IgD-negative memory B cell (primary cell): ENCODE data around the gene SLC15A1. TPM values are rescaled to one million over a fixed set of nuclear protein-coding genes. Genes with fewer than 3 reads are reported as not detected.

Experiments
- H3K27ac Mint-ChIP-seq, 3 donors: one replicate each; pipeline ENCODE4 v1.8.0; 2020 to 2022; ENCODE audit warnings: mild to moderate bottlenecking in 3 of 3, mixed read lengths in 3 of 3, moderate library complexity in 1 of 3
- H3K27me3 Mint-ChIP-seq: one replicate; pipeline ENCODE4 v1.8.0; 2021; ENCODE audit warnings: mixed read lengths
- H3K36me3 Mint-ChIP-seq: one replicate; pipeline ENCODE4 v1.8.0; 2020; ENCODE audit warnings: mild to moderate bottlenecking, mixed read lengths
- H3K4me1 Mint-ChIP-seq, 3 donors: one replicate each; pipeline ENCODE4 v1.8.0; 2020 to 2022; ENCODE audit warnings: mixed read lengths in 3 of 3, mild to moderate bottlenecking in 1 of 3
- H3K4me3 Mint-ChIP-seq, 4 donors: one replicate each; pipeline ENCODE4 v1.8.0; 2020 to 2022; ENCODE audit warnings: mild to moderate bottlenecking in 4 of 4, mixed read lengths in 4 of 4, moderate library complexity in 3 of 4
- H3K9me3 Mint-ChIP-seq, 3 donors: one replicate each; pipeline ENCODE4 v1.8.0; 2020 to 2021; ENCODE audit warnings: mixed read lengths in 3 of 3, mild to moderate bottlenecking in 1 of 3
- polyA plus RNA-seq: library from polyadenylated mRNA; unstranded; fragments of 300-500 nt; fragmentation: Illumina TruSeq; gene quantifications from one replicate; pipeline ENCODE4 v1.2.3, GENCODE V29; 2021

The SLC15A1 gene, protein sequence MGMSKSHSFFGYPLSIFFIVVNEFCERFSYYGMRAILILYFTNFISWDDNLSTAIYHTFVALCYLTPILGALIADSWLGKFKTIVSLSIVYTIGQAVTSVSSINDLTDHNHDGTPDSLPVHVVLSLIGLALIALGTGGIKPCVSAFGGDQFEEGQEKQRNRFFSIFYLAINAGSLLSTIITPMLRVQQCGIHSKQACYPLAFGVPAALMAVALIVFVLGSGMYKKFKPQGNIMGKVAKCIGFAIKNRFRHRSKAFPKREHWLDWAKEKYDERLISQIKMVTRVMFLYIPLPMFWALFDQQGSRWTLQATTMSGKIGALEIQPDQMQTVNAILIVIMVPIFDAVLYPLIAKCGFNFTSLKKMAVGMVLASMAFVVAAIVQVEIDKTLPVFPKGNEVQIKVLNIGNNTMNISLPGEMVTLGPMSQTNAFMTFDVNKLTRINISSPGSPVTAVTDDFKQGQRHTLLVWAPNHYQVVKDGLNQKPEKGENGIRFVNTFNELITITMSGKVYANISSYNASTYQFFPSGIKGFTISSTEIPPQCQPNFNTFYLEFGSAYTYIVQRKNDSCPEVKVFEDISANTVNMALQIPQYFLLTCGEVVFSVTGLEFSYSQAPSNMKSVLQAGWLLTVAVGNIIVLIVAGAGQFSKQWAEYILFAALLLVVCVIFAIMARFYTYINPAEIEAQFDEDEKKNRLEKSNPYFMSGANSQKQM
- polyA plus RNA-seq = not detected

DNA sequence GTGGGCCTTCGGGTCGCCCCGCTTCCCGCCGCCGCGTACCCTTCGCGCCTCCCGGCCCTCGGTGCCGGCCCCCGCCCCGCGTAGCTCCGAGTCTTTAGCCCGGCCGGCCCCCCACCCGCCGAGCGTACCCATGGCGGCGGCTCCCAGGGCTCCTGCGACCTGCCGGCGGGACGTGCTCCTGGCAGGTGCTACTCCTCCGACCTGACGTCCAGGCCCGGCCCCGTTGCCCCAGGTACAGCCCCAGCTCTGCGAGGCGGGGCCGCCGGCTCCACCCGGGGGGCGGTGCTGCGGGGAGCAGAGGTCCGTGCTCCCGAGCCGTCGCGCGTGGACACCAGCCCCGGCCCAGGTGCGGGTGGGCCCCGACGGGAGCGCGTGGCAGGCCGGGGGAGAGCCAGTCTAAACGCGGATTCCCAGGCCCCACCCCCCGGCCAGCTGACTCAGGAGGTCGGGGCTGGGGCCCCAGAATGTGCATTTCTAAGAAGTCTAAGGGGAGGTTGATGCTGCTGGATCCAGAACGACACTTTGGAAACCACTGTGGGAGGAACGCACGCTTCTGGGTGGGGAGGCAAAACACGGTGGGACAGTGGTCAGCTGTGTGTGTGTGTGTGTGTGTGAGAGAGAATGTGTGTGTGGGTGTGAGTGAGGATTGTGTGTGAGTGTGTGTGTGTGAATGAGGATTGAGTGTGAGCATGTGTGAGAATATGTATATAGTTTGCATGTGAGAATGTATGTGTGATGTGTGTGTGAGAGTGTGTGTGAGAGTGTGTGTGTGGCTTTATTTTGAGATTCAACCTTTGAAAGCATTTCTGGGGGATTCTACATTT lies at the start of gene SLC15A1:
Gene SLC15A1 (minus strand): TSS at position 206 of the 824 bp plus-strand sequence. CDS start 74 bp downstream, at position 132.
- Mint-ChIP-seq H3K4me1 (peaks cover 0 to 2% (median 0%) of the 10 kb centered on the region in 3 donors), H3K9me3 (peaks cover 4 to 7% (median 6%) of the 10 kb centered on the region in 3 donors), H3K4me3 (peak within 1 kb of the TSS in 1 of 4 donors; percentile 4), H3K27ac (no peak within 1 kb of the TSS), H3K27me3 (peaks cover 41% of the 10 kb centered on the region), H3K36me3 (no peaks in the 10 kb centered on the region)

DNA sequence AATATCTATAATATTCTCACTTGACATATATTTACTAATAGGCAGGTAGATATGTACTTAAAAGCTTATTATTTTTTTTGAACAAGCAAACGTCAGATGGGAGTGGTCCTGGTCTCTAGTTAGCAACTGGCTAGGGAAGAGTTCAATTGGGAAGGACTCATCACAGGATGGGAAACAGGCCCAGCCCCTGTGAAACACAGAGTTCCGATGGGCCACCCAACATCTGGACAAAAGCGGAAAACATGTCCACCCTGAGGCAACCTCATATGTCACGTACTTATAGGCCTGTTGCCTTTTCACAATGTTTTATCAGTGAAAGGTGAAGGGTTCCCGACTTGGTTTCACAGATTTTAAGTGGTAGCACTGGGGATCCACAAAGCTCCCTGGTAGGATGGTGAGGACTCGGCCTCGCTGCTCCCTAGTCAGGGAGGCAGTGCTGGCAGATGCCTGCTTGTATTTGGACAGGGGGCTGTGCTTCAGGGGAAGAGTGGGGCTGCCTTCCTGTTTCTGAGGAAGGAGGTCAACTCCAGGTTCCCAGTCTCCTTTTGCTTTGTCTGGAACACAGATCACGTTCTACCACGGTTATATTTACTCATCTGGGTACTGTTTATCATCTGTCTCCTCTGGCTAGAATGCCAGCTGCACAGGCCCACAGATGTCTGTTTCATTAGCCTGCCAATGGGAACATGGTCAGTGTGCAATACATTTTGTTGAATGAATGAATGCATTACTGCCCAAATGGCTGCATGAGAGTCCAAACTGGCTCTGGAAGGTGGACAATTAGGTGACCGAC lies 49.4 kb upstream of the SLC15A1 start:
- Mint-ChIP-seq H3K36me3 (peaks cover 20% of the 10 kb centered on the region), H3K27ac (no peak overlapping the region), H3K27me3 (no peaks in the 10 kb centered on the region), H3K4me1 (no peaks in the 10 kb centered on the region), H3K9me3 (no peaks in the 10 kb centered on the region), H3K4me3 (no peak overlapping the region)

DNA sequence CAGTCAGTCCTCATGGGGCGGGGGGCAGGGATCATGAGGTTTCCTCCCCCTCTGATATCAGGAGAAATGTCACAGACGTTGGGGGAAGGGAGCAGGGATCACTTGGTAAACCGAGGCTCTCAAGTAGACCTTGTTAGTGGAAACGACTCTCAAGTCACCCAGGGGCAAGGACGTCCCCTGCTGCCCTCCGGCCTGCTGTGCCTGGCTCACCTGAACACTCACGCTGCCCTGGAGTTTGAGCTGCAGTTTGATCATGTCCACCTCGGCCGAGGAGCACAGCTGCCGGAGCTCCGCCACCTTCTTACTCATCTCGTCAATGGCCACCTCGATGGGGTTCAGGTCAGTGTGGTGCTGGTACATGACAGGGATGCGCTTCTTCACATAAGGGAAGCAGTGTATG lies 47.6 kb upstream of the SLC15A1 start:
- no peak overlapping the region for H3K27ac Mint-ChIP-seq
- H3K4me3 Mint-ChIP-seq = no peak overlapping the region
- no peaks in the 10 kb centered on the region for H3K9me3 Mint-ChIP-seq
- no peaks in the 10 kb centered on the region for H3K27me3 Mint-ChIP-seq
- no peaks in the 10 kb centered on the region for H3K4me1 Mint-ChIP-seq
- peaks cover 22% of the 10 kb centered on the region for H3K36me3 Mint-ChIP-seq

DNA sequence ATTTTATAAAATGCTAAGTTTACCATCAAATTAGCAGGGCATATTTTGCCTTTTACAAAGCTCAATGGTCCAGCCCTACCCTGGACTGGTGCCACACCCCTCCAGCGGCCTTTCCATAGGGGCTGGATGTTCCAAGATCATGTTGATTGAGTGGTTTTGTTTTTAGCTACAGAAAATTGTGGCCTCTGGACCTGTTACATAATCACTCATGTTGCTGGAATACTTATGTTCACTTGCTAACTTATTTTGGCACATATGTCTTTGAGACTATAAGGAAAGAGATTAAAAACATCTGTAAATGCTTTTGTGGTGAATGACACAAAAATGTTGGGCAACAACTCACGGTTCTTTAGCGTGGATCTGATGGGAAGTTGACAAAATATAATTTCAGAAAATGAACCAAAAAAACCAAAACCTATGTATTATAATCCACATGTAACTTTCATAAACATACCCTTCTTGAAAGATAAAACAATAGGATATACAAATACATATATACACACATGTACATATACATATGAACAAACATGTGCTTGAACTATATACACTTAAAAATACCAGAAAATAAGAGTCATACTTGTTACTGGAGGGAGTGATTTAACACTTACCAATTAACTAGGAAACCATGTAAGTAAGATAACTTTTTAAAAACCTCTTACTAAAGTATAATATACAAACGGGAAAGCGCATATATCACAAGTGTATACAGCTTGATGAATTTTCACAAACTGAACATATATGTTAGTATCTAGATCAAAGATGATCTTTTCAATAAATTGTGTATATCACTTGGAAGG lies 46.6 kb upstream of the SLC15A1 start:
- Mint-ChIP-seq H3K4me3 (no peak overlapping the region), H3K36me3 (peaks cover 25% of the 10 kb centered on the region), H3K9me3 (peaks cover 0 to 3% (median 2%) of the 10 kb centered on the region in 3 donors), H3K4me1 (no peaks in the 10 kb centered on the region), H3K27ac (no peak overlapping the region), H3K27me3 (no peaks in the 10 kb centered on the region)

DNA sequence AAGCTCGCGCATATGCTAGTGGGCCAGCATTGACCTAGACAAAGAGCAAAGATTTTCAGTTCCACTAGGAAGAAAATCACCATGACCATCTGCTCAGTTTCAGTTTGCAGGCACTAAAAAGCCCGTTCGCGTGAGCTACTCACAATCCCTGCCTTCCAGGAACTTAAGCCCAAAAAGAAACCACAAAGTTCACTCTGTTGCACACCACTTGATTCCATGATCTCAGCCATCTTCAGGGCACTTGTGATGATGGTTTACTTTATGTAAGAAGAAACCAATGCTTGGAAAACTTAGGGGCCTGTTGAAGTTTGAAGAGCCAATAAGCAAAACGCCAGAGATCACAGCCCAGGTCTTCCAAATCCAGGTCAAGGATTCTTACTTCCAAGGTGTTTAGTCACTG lies 45.0 kb upstream of the SLC15A1 start:
- Mint-ChIP-seq H3K4me1 (no peaks in the 10 kb centered on the region), H3K27me3 (no peaks in the 10 kb centered on the region), H3K4me3 (no peak overlapping the region), H3K36me3 (peaks cover 20% of the 10 kb centered on the region), H3K27ac (no peak overlapping the region), H3K9me3 (peaks cover 0 to 3% (median 2%) of the 10 kb centered on the region in 3 donors)

DNA sequence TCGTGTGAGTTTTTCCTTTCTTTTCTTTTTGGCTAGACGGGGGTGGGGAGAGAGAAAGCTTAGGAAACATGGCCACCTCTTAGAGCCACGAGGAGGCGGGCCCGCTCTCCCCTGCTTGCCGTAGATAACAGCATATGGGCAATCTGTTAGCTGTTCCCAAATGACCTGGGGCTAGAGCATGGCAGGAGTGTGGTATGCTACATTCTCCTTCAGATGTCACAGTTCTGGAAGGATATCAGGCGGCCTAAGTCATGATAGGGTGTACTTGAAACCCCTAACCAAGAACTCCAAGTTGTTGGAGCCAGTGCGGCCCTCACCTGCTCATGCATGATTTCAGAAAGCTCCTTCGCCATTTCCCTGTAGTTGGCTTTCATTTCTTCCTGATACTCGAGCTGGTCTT lies 44.3 kb upstream of the SLC15A1 start:
- H3K9me3 Mint-ChIP-seq = peaks cover 0 to 3% (median 2%) of the 10 kb centered on the region in 3 donors
- no peak overlapping the region for H3K27ac Mint-ChIP-seq

DNA sequence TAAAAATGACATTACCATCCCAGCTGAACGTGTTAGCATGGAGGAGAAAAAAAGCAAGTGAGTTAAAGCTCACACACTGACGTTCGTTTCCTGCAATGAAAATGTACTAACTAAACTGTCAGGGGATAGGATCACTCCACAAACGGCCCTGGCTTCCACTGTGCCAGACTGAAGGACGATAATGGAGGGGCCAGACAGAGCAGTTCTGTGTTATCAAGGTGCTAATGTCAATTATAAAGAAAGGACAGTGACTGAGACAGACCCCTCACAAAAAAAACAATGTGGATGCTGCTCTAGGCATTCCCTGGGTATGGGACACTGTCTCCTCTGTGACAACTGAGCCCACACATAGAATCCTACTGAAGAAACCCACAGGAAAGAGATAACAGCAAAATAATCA lies 43.7 kb upstream of the SLC15A1 start:
- Mint-ChIP-seq H3K27ac (no peak overlapping the region), H3K36me3 (peaks cover 18% of the 10 kb centered on the region), H3K4me1 (no peaks in the 10 kb centered on the region), H3K27me3 (no peaks in the 10 kb centered on the region), H3K4me3 (no peak overlapping the region), H3K9me3 (peaks cover 0 to 3% (median 2%) of the 10 kb centered on the region in 3 donors)

More for the DNA sequence above, 44.3 kb upstream of the SLC15A1 start:
- Mint-ChIP-seq H3K4me3 (no peak overlapping the region), H3K4me1 (no peaks in the 10 kb centered on the region), H3K27me3 (no peaks in the 10 kb centered on the region), H3K36me3 (peaks cover 18% of the 10 kb centered on the region)

DNA sequence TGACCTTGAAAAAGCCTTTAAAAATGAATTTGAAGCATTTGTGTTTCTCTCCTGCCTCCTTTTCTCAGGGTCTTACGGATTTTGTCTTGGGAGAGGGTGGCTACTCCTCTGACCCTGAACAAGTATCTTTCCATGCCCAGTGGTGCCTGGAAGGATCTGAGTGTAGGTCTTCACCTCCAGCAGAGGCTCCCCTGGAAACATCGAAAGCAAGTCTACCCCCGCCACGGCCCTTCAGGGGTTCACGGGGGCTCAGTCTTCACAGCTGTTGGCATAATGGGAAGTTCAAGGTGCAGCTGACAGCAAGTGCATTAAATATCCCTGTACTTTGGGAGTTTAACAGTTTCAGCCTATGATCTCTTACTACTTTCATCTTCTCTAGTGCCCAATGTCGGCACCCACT lies 42.7 kb upstream of the SLC15A1 start:
- H3K27ac Mint-ChIP-seq = no peak overlapping the region
- peaks cover 17% of the 10 kb centered on the region for H3K36me3 Mint-ChIP-seq
- peaks cover 0 to 3% (median 2%) of the 10 kb centered on the region in 3 donors for H3K9me3 Mint-ChIP-seq
- no peaks in the 10 kb centered on the region for H3K27me3 Mint-ChIP-seq
- H3K4me1 Mint-ChIP-seq = no peaks in the 10 kb centered on the region
- no peak overlapping the region for H3K4me3 Mint-ChIP-seq

DNA sequence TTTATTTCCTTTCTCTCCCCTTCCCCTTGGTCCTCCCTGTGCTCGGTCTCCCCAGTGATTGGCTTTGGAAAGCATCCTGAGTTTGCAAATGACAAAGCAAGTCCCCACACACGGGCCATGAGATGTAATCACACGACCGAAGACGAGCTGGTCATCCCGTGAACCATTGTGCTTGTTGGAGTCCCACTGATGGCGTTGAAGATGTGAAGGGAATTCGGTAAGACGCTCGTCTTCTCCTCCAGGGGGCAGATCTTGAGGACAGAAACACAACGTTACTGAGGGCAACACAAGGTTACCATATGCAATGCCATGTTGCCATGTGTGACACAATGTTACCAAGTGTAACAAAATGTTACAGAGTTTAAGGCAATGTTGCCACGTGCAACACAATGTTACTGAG lies 42.0 kb upstream of the SLC15A1 start:
- Mint-ChIP-seq H3K36me3 (peaks cover 16% of the 10 kb centered on the region), H3K9me3 (peaks cover 0 to 3% (median 2%) of the 10 kb centered on the region in 3 donors), H3K27ac (peak overlapping the region in 1 of 3 donors; percentile 27), H3K27me3 (no peaks in the 10 kb centered on the region), H3K4me1 (no peaks in the 10 kb centered on the region), H3K4me3 (no peak overlapping the region)

DNA sequence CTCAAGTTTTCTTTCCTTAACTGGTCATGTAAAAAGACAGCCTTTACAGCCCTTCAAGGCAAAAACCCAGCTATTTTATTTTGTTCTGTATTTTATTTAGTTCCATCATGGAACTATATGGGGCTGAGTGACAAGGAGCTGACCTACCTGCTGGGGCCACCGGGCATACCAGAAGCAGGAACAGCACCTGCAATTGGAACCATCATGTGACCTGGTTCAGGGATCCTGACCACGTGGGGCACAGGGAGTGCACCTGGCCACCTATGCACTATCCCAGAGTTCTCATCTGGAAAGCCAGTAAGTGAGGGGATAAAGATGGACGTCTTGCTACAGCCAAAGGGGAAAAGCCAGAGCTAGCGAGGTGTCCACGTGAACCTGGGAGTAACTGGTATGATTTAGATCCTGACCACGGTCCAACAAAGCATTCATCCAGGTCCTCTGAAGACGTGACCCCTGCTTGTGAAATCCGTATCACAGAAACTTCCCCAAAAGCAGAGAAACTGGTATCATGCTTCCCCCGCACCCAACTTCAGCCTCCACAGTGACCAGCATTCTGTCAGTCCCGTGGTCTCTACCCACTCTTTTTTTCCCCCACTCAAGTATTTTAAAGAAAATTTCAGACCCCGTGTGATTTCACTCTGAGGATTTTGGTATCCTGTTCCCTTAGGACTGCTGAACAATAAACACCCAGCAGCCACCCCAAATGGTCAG lies 40.5 kb upstream of the SLC15A1 start:
- Mint-ChIP-seq H3K27ac (no peak overlapping the region), H3K36me3 (peaks cover 15% of the 10 kb centered on the region), H3K4me1 (peaks cover 0 to 4% (median 0%) of the 10 kb centered on the region in 3 donors), H3K27me3 (no peaks in the 10 kb centered on the region), H3K4me3 (no peak overlapping the region), H3K9me3 (peaks cover 0 to 3% (median 2%) of the 10 kb centered on the region in 3 donors)

DNA sequence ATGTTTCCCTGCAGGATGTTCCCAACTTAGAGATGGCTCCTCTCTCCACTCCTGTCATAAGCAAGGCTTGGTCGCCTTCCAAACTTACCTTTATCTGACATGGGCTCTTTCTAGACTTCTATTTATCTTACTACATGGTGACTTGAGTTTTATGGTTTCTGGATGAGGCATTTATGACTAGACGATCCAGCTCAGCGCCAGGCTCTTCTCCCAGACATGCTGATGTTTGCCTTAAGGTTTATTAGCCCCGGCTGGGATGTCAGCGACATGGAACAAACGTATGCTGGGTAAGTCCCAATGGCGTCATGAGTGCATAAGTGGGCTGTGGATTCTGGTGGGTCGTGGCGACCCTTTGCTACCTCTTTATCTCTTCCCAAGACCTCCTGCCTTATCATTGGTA lies 39.8 kb upstream of the SLC15A1 start:
- H3K4me1 Mint-ChIP-seq = peaks cover 0 to 4% (median 0%) of the 10 kb centered on the region in 3 donors
- H3K27me3 Mint-ChIP-seq = peaks cover 4% of the 10 kb centered on the region
- no peak overlapping the region for H3K4me3 Mint-ChIP-seq
- peaks cover 0 to 3% (median 2%) of the 10 kb centered on the region in 3 donors for H3K9me3 Mint-ChIP-seq
- H3K36me3 Mint-ChIP-seq = peaks cover 15% of the 10 kb centered on the region
- no peak overlapping the region for H3K27ac Mint-ChIP-seq

DNA sequence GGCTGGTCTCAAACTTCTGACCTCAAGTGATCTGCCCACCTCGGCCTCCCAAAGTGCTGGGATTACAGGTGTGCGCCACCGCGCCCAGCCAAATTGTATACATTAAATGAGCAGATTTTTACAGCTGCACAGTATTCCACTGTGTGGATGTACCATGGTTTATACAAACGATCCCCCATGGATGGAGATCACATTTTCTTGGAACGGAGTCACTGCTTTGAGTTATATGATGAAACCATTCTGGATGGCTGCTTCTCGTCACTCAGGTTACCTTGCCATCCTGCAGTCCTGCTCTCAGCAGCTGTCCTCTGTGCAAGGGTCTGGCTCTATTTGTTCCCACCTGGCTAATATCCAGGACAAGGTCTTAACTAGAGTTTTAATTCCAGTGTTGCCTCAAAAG lies 39.1 kb upstream of the SLC15A1 start:
- H3K27ac Mint-ChIP-seq = no peak overlapping the region
- H3K4me3 Mint-ChIP-seq = no peak overlapping the region
- peaks cover 13% of the 10 kb centered on the region for H3K36me3 Mint-ChIP-seq
- peaks cover 4% of the 10 kb centered on the region for H3K27me3 Mint-ChIP-seq
- peaks cover 0 to 4% (median 0%) of the 10 kb centered on the region in 3 donors for H3K4me1 Mint-ChIP-seq
- H3K9me3 Mint-ChIP-seq = peaks cover 0 to 3% (median 2%) of the 10 kb centered on the region in 3 donors

DNA sequence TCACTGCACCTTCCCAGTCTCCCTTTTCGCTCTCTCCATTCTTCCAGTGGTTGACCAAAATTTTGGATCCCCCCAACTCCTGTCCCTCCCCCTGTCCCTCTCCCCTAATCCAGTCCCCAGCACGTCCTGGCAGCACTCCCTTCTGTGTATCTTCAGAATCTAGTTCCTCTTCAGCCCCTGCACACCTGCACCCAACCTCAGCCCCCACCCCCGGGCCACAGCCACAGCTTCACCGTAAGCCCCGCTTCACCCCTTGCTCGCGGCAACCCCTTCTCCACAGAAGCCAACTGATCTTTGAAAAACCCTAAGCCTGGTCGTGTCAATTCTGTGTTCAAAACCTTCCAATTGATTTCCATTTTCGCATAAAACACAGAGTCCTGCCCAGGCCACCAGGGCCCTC lies 35.5 kb upstream of the SLC15A1 start:
- H3K27me3 Mint-ChIP-seq = peaks cover 4% of the 10 kb centered on the region
- H3K36me3 Mint-ChIP-seq = no peaks in the 10 kb centered on the region
- H3K4me1 Mint-ChIP-seq = peaks cover 0 to 4% (median 0%) of the 10 kb centered on the region in 3 donors
- no peak overlapping the region for H3K27ac Mint-ChIP-seq
- H3K9me3 Mint-ChIP-seq = peaks cover 0 to 4% (median 0%) of the 10 kb centered on the region in 3 donors
- H3K4me3 Mint-ChIP-seq = peak overlapping the region in 1 of 4 donors; percentile 41
